Measurements from ENCODE around the gene MLEC. TPM values are rescaled to one million over a fixed set of nuclear protein-coding genes. Genes with fewer than 3 reads are reported as not detected.

MLEC gene
- total RNA-seq, 1 experiment from 2014 or later, result 181 TPM

DNA sequence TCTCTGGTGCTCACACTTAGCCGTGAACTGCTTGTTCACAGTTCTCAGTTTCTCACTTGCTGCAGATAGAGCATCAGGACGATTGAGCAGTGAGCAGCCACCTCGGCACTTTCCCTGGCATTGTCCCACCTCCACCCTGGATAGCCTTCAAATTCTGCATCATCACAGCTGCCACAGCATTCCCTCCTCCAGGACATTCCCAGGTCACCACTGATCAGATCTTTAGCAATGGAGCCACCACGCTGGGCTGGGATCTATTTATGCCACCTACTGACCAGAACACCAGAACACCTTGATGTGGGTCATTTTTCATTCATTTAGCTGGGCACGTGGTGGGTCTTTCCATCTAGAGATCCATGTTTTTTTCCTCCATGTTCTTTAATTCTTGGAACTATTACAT is 62.3 kb downstream of the MLEC start:
- Histone ChIP-seq H2BK20ac (ENCODE audit: low read depth, low read length, poor library complexity, severe bottlenecking) (no peak overlapping the region), H2BK15ac (ENCODE audit: low read depth, low read length) (0 out of 2 replicates have a peak overlapping the region, but pooled peaks have one; percentile 9), H3K18ac (ENCODE audit: insufficient read length, low read depth, low read length) (no peak overlapping the region), H3K23ac (ENCODE audit: insufficient read length, low read depth, low read length) (no peak overlapping the region), H3K79me2 (ENCODE audit: insufficient read depth, low read length) (no peaks in the 10 kb centered on the region), H2BK12ac (ENCODE audit: insufficient read length, low read depth, low read length) (no peak overlapping the region), H3K23me2 (ENCODE audit: insufficient read length, low read depth, low read length, poor library complexity, severe bottlenecking) (no peaks in the 10 kb centered on the region), H2BK5ac (ENCODE audit: insufficient read length, low read length) (no peak overlapping the region), H3K4ac (ENCODE audit: low read depth, low read length) (no peak overlapping the region), H4K91ac (ENCODE audit: insufficient read length, low read depth, low read length) (no peak overlapping the region), H3T11ph (ENCODE audit: low read length) (no peak overlapping the region), H3K27ac (ENCODE audit: insufficient read length, low read depth, low read length) (no peak overlapping the region), H3K9me3 (ENCODE audit: control insufficient read depth, low read depth, low read length) (no peaks in the 10 kb centered on the region), H3K14ac (ENCODE audit: insufficient read depth, low read length) (no peak overlapping the region), H4K8ac (replicated peaks; ENCODE audit: insufficient read length, low read depth, low read length) (no peak overlapping the region), H2AFZ (ENCODE audit: low read length) (no peak overlapping the region), H3K9ac (ENCODE audit: extremely low read depth, insufficient read length, low read length) (no peak overlapping the region), H3K56ac (ENCODE audit: insufficient read length, low read depth, low read length) (no peak overlapping the region), H3K27me3 (ENCODE audit: insufficient read depth, low read length) (no peaks in the 10 kb centered on the region), H3K79me1 (ENCODE audit: insufficient read depth, low read depth, low read length, poor library complexity, severe bottlenecking) (no peaks in the 10 kb centered on the region), H3K4me1 (ENCODE audit: insufficient read depth, low read length) (no peaks in the 10 kb centered on the region), H2BK120ac (ENCODE audit: low read depth, low read length, poor library complexity, severe bottlenecking) (no peak overlapping the region), H2AK5ac (ENCODE audit: insufficient read length, low read length) (no peak overlapping the region), H3K4me2 (ENCODE audit: insufficient read depth, insufficient read length, low read length) (no peak overlapping the region), H4K5ac (ENCODE audit: insufficient read length, low read depth, low read length) (no peak overlapping the region), H4K20me1 (ENCODE audit: control insufficient read depth, insufficient read depth, insufficient read length) (no peaks in the 10 kb centered on the region)
- TF ChIP-seq CTCF (conservative IDR thresholded peaks at IDR 0.05), result no peak
- WGBS (ENCODE audit: extremely low coverage, insufficient read length, low lambda C conversion rate), result no CpG with 5 or more reads among the region's 5 CpGs
- DNase-seq, result no peak
- no peaks in the 10 kb centered on the region; a peak in 1 of 7 replicates for H3K36me3 Mint-ChIP-seq (ENCODE audit: insufficient read depth in 1 of 3, low read depth in 3 of 3)
- peaks cover 2 to 3% of the 10 kb centered on the region in 2 experiments; a peak in 2 of 5 replicates for H3K9me3 Mint-ChIP-seq
- H3K4me3 Mint-ChIP-seq, result no peak overlapping the region
- H3K4me1 Mint-ChIP-seq, result no peaks in the 10 kb centered on the region
- H3K27ac Mint-ChIP-seq, result no peak overlapping the region
- no peaks in the 10 kb centered on the region; the same call in none of the 2 replicates for H3K27me3 Mint-ChIP-seq (ENCODE audit: low read depth)
